ENCODE data around the gene MAB21L2.
"Not testable (repeated sequence)": the region's sequence is repeated elsewhere in the genome, so short reads cannot be mapped to it uniquely, and the experiment has no call there.

The MAB21L2 gene

GRCh38 chr4:150546286-150546685 lies 35.7 kb upstream of the MAB21L2 start:
- no peak overlapping the region for H3K27ac ChIP-seq
- TF ChIP-seq CTCF (IDR thresholded peaks at IDR 0.05) (no peak), ZFX (IDR thresholded peaks at IDR 0.05; ENCODE audit: borderline replicate concordance) (no peak)

GRCh38 chr4:150547154-150547838 lies 34.7 kb upstream of the MAB21L2 start:
- H3K27ac ChIP-seq: no peak overlapping the region
- TF ChIP-seq CTCF (IDR thresholded peaks at IDR 0.05) (no peak), ZFX (IDR thresholded peaks at IDR 0.05; ENCODE audit: borderline replicate concordance) (no peak)

- not testable (repeated sequence) for H3K27ac ChIP-seq
Measured at GRCh38 chr4:150557811-150558210, 24.1 kb upstream of the MAB21L2 start.

- TF ChIP-seq ZFX (IDR thresholded peaks at IDR 0.05; ENCODE audit: borderline replicate concordance) (no peak), CTCF (IDR thresholded peaks at IDR 0.05) (no peak)
- no peak overlapping the region for H3K27ac ChIP-seq
Measured at GRCh38 chr4:150561143-150561737, 20.7 kb upstream of the MAB21L2 start.

GRCh38 chr4:150562250-150562649 lies 19.7 kb upstream of the MAB21L2 start:
- H3K27ac ChIP-seq: no peak overlapping the region
- TF ChIP-seq CTCF (IDR thresholded peaks at IDR 0.05) (no peak), ZFX (IDR thresholded peaks at IDR 0.05; ENCODE audit: borderline replicate concordance) (no peak)

GRCh38 chr4:150562751-150563150 lies 19.2 kb upstream of the MAB21L2 start:
- H3K27ac ChIP-seq: no peak overlapping the region
- TF ChIP-seq CTCF (IDR thresholded peaks at IDR 0.05) (no peak), ZFX (IDR thresholded peaks at IDR 0.05; ENCODE audit: borderline replicate concordance) (no peak)

- not testable (repeated sequence) for H3K27ac ChIP-seq
Measured at GRCh38 chr4:150564967-150565366, 17.0 kb upstream of the MAB21L2 start.

- H3K27ac ChIP-seq: no peak overlapping the region
- TF ChIP-seq CTCF (IDR thresholded peaks at IDR 0.05) (no peak), ZFX (IDR thresholded peaks at IDR 0.05; ENCODE audit: borderline replicate concordance) (no peak)
Measured at GRCh38 chr4:150567070-150567469, 14.9 kb upstream of the MAB21L2 start.

Data from 22Rv1 (cell line).